GM12891 (cell line): ENCODE measurements around the gene SH2D4B.

Source experiments
- POLR2A ChIP-seq: IDR thresholded peaks from 2 replicates; pipeline ENCODE4 v1.6.1; 2011; ENCODE audit warnings: low read depth, low read length, control low read depth
- POU2F2 ChIP-seq: IDR thresholded peaks from 2 replicates; pipeline ENCODE4 v1.6.1; 2011; ENCODE audit warnings: low read depth, mild to moderate bottlenecking, control low read depth, low read length, moderate library complexity
- TAF1 ChIP-seq: IDR thresholded peaks from 2 replicates; pipeline ENCODE4 v1.6.1; 2011; ENCODE audit warnings: low read depth, low read length, control low read depth

DNA sequence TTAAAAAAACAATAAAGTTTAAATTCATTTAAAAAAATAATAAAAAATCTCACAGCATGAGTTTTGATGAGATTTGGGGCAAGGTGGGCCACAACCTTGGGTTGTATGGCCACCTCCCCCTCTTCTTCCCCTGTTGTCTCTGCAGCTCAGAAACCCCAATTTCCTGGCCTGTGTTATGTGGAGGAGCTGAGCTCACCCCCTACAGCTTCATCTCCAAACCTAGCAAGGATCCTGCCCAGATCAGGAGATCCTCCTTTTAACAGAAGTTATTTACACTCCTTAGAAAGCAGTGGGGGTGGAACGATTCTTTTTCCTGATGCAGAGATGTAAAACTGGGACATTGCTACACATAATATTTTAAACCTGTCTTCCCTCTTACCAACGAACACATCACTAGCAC, 6.9 kb upstream of the SH2D4B start:
- no peak for TF ChIP-seq POLR2A
- no peak for TF ChIP-seq TAF1
- TF ChIP-seq POU2F2: no peak
